ENCODE measurements around the gene FAM193B.

Gene FAM193B

GRCh38 chr5:177512736-177513380, 41.5 kb downstream of the FAM193B start:
- no peak for DNase-seq

GRCh38 chr5:177511796-177512675, 42.3 kb downstream of the FAM193B start:
- no peak for DNase-seq

- no peak for DNase-seq
These were observed 43.2 kb downstream of the FAM193B start for GRCh38 chr5:177511181-177511580.

- no peak for DNase-seq
These were observed 43.8 kb downstream of the FAM193B start for GRCh38 chr5:177510567-177511053.

- no peak for DNase-seq
These were observed 44.3 kb downstream of the FAM193B start for GRCh38 chr5:177509991-177510566.

GRCh38 chr5:177509381-177509951, 44.9 kb downstream of the FAM193B start, which contains the start of gene DOK3:
Gene DOK3, minus strand, starts transcription at chr5:177509826. Its CDS starts 286 bp downstream, at chr5:177509540.
- DNase-seq = no peak

- DNase-seq = no peak
These were observed 45.5 kb downstream of the FAM193B start for GRCh38 chr5:177508837-177509236.

GRCh38 chr5:177508221-177508611, 46.1 kb downstream of the FAM193B start:
- no peak for DNase-seq

- DNase-seq = no peak
These were observed 46.7 kb downstream of the FAM193B start for GRCh38 chr5:177507596-177508220.

GRCh38 chr5:177507165-177507564, 47.2 kb downstream of the FAM193B start:
- DNase-seq = no peak

GRCh38 chr5:177505075-177505474, 49.3 kb downstream of the FAM193B start:
- DNase-seq = no peak

- DNase-seq = no peak
These were observed 50.0 kb downstream of the FAM193B start for GRCh38 chr5:177504086-177505056.

- DNase-seq = no peak
These were observed 50.8 kb downstream of the FAM193B start for GRCh38 chr5:177503351-177504085.

- no peak for DNase-seq
These were observed 51.5 kb downstream of the FAM193B start for GRCh38 chr5:177502886-177503285.

- DNase-seq = no peak
These were observed 52.3 kb downstream of the FAM193B start for GRCh38 chr5:177501874-177502678.

GRCh38 chr5:177500685-177501522, 53.5 kb downstream of the FAM193B start:
- peak; percentile 78 for DNase-seq

- DNase-seq = no peak
These were observed 54.5 kb downstream of the FAM193B start for GRCh38 chr5:177499842-177500241.

- peak; percentile 20 for DNase-seq
These were observed 56.2 kb downstream of the FAM193B start for GRCh38 chr5:177498013-177498787.
